AG09309 (cell line): ENCODE results near the gene MSTO1.
"Not testable (repeated sequence)": the region's sequence is repeated elsewhere in the genome, so short reads cannot be mapped to it uniquely, and the experiment has no call there.

Experiments
- DNase-seq: peaks from one replicate; pipeline ENCODE4 v3.0.0-alpha.2; 2010; ENCODE audit warnings: low read depth
- H3K4me3 ChIP-seq: 2 replicates; pipeline ENCODE4 v1.5.1; 2011; ENCODE audit warnings: mild to moderate bottlenecking, low read depth, low read length, moderate library complexity; ENCODE audit not compliant: control insufficient read depth
- CTCF ChIP-seq: IDR thresholded peaks from 2 replicates; pipeline ENCODE4 v1.5.1; 2011; ENCODE audit warnings: mild to moderate bottlenecking, low read depth, low read length, inconsistent platforms; ENCODE audit not compliant: insufficient read depth, control insufficient read depth; ENCODE audit errors: missing control alignments

The MSTO1 gene

GRCh38 chr1:155609515-155610256, at the start of gene MSTO1:
MSTO1 (plus strand) TSS chr1:155610218; CDS start chr1:155610249, 31 bp downstream.
- H3K4me3 ChIP-seq, result peak within 1 kb of the TSS; percentile 54
- DNase-seq, result peak; percentile 93
- TF ChIP-seq CTCF, result no peak

- DNase-seq, result not testable (repeated sequence)
- peak overlapping the region; percentile 83 for H3K4me3 ChIP-seq
Observed at GRCh38 chr1:155561779-155562580, 48.0 kb upstream of the MSTO1 start.

GRCh38 chr1:155562581-155563376, 47.2 kb upstream of the MSTO1 start, which contains the start of gene ASH1L:
ASH1L (minus strand) TSS chr1:155562803; CDS start chr1:155521519, 41,284 bp downstream.
- DNase-seq, result peak; percentile 67
- no peak for TF ChIP-seq CTCF
- peak within 1 kb of the TSS; percentile 83 for H3K4me3 ChIP-seq

- H3K4me3 ChIP-seq, result peak overlapping the region; percentile 83
- DNase-seq, result not testable (repeated sequence)
Observed at GRCh38 chr1:155563377-155564022, 46.5 kb upstream of the MSTO1 start.

GRCh38 chr1:155569988-155570592, 39.9 kb upstream of the MSTO1 start:
- no peak for DNase-seq
- no peak for TF ChIP-seq CTCF

GRCh38 chr1:155570593-155570990, 39.4 kb upstream of the MSTO1 start:
- no peak overlapping the region for H3K4me3 ChIP-seq
- TF ChIP-seq CTCF, result no peak
- DNase-seq, result no peak

More at GRCh38 chr1:155569988-155570592, 39.9 kb upstream of the MSTO1 start:
- H3K4me3 ChIP-seq, result no peak overlapping the region

GRCh38 chr1:155574077-155574476, 35.9 kb upstream of the MSTO1 start:
- DNase-seq, result no peak
- no peak overlapping the region for H3K4me3 ChIP-seq
- no peak for TF ChIP-seq CTCF

- H3K4me3 ChIP-seq, DNase-seq: not testable (repeated sequence)
Observed at GRCh38 chr1:155575608-155576007, 34.4 kb upstream of the MSTO1 start.

GRCh38 chr1:155583846-155584245, 26.2 kb upstream of the MSTO1 start:
- DNase-seq, H3K4me3 ChIP-seq: not testable (repeated sequence)

GRCh38 chr1:155589282-155589681, 20.7 kb upstream of the MSTO1 start:
- peak; percentile 1 for DNase-seq
- H3K4me3 ChIP-seq, result not testable (repeated sequence)
